ENCODE results near the gene LYL1. TPM values are rescaled to one million over a fixed set of nuclear protein-coding genes. Genes with fewer than 3 reads are reported as not detected.
"Not testable (repeated sequence)": the region's sequence is repeated elsewhere in the genome, so short reads cannot be mapped to it uniquely, and the experiment has no call there.

The LYL1 gene
- total RNA-seq, 2 donors from 2014 or later = 4.6 to 13.3 TPM

- WGBS = 2% methylated on average over 35 of the region's 46 CpGs
- H3K4me1 ChIP-seq (replicated peaks) = no peaks in the 10 kb centered on the region
- peak overlapping the region; percentile 83 to 92 for H3K4me3 ChIP-seq
- no peaks in the 10 kb centered on the region for H3K36me3 ChIP-seq
- no peaks in the 10 kb centered on the region for H3K27me3 ChIP-seq (replicated peaks; ENCODE audit: insufficient read depth)
- H3K9me3 ChIP-seq = no peaks in the 10 kb centered on the region
- peak; percentile 37 for DNase-seq (ENCODE audit: low spot score)
- TF ChIP-seq POLR2A (IDR thresholded peaks at IDR 0.05) = no peak
- TF ChIP-seq CTCF (IDR thresholded peaks at IDR 0.05) = no peak
- TF ChIP-seq POLR2AphosphoS5 (IDR thresholded peaks at IDR 0.05) = no peak
- H3K27ac ChIP-seq = peak overlapping the region; percentile 98 to 100
- intact Hi-C loops (cut with DNase I) = loop anchor here (5.0 to 10.0 kb wide), 2 partner anchors 113 to 715 kb away; no protein-coding TSS in a partner anchor
Observed at GRCh38 chr19:13149628-13150186, 47.0 kb upstream of the LYL1 start.

- DNase-seq (ENCODE audit: low spot score); H3K9me3 ChIP-seq; intact Hi-C loops (cut with DNase I); H3K4me1 ChIP-seq (replicated peaks); H3K27me3 ChIP-seq (replicated peaks; ENCODE audit: insufficient read depth); H3K36me3 ChIP-seq: not testable (repeated sequence)
- Histone ChIP-seq H3K27ac (peak overlapping the region; percentile 98 to 100), H3K4me3 (peak overlapping the region; percentile 83 to 92)
- 26% methylated on average over 17 of the region's 17 CpGs for WGBS
Observed at GRCh38 chr19:13149173-13149627, 46.5 kb upstream of the LYL1 start.

GRCh38 chr19:13146763-13147563 lies 44.3 kb upstream of the LYL1 start:
- intact Hi-C loops (cut with DNase I) = no loop called here
- TF ChIP-seq POLR2AphosphoS5 (IDR thresholded peaks at IDR 0.05) (no peak), POLR2A (IDR thresholded peaks at IDR 0.05) (no peak), CTCF (IDR thresholded peaks at IDR 0.05) (no peak)
- WGBS = 75% methylated on average over 16 of the region's 16 CpGs
- no peaks in the 10 kb centered on the region for H3K36me3 ChIP-seq
- no peaks in the 10 kb centered on the region for H3K4me1 ChIP-seq (replicated peaks)
- H3K9me3 ChIP-seq = no peaks in the 10 kb centered on the region
- DNase-seq (ENCODE audit: low spot score) = no peak
- no peak overlapping the region for H3K4me3 ChIP-seq
- no peak overlapping the region for H3K27ac ChIP-seq
- H3K27me3 ChIP-seq (replicated peaks; ENCODE audit: insufficient read depth) = no peaks in the 10 kb centered on the region

GRCh38 chr19:13139633-13140311 lies 37.1 kb upstream of the LYL1 start:
- no peak overlapping the region for H3K27ac ChIP-seq
- WGBS = 80% methylated on average over 11 of the region's 11 CpGs
- intact Hi-C loops (cut with DNase I) = no loop called here

More at GRCh38 chr19:13139633-13140311, 37.1 kb upstream of the LYL1 start:
- no peak for TF ChIP-seq POLR2A (IDR thresholded peaks at IDR 0.05)
- no peak for TF ChIP-seq POLR2AphosphoS5 (IDR thresholded peaks at IDR 0.05)
- no peak for TF ChIP-seq CTCF (IDR thresholded peaks at IDR 0.05)
- no peak for DNase-seq (ENCODE audit: low spot score)
- Histone ChIP-seq H3K4me3 (no peak overlapping the region), H3K27me3 (replicated peaks; ENCODE audit: insufficient read depth) (no peaks in the 10 kb centered on the region), H3K9me3 (no peaks in the 10 kb centered on the region), H3K36me3 (no peaks in the 10 kb centered on the region), H3K4me1 (replicated peaks) (no peaks in the 10 kb centered on the region)
